ENCODE results near the gene PDE5A. TPM values are rescaled to one million over a fixed set of nuclear protein-coding genes. Genes with fewer than 3 reads are reported as not detected.

The PDE5A gene
- total RNA-seq, 3 donors from 2014 or later, result 7.5 to 49.8 (median 21.6) TPM

DNA sequence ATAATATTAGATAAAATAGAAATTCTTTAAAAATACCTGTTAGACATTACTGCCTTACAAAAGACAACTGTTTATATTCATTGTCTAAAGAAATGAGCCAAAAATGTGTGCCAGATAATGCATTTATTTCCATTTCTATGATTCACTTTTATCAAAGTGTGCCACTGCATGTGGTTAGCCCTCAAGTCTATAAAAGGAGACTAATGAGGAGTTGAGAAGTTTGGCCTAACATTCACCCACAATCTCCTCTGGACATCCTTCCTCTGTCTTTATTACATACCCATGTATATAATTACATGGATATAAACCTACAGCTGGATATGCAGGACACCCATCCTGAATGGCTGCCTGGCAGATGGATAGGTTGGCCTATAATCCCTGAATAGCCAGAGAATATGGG is 42.6 kb upstream of the PDE5A start:
- no peak for TF ChIP-seq POLR2A (IDR thresholded peaks at IDR 0.05)
- TF ChIP-seq, protein P1, sequence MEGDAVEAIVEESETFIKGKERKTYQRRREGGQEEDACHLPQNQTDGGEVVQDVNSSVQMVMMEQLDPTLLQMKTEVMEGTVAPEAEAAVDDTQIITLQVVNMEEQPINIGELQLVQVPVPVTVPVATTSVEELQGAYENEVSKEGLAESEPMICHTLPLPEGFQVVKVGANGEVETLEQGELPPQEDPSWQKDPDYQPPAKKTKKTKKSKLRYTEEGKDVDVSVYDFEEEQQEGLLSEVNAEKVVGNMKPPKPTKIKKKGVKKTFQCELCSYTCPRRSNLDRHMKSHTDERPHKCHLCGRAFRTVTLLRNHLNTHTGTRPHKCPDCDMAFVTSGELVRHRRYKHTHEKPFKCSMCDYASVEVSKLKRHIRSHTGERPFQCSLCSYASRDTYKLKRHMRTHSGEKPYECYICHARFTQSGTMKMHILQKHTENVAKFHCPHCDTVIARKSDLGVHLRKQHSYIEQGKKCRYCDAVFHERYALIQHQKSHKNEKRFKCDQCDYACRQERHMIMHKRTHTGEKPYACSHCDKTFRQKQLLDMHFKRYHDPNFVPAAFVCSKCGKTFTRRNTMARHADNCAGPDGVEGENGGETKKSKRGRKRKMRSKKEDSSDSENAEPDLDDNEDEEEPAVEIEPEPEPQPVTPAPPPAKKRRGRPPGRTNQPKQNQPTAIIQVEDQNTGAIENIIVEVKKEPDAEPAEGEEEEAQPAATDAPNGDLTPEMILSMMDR (IDR thresholded peaks at IDR 0.05), result no peak
- TF ChIP-seq POLR2AphosphoS5 (IDR thresholded peaks at IDR 0.05), result no peak
- Histone ChIP-seq H3K27ac (no peak overlapping the region), H3K27me3 (no peaks in the 10 kb centered on the region), H3K4me3 (no peak overlapping the region), H3K36me3 (no peaks in the 10 kb centered on the region), H3K4me1 (no peaks in the 10 kb centered on the region), H3K9me3 (no peaks in the 10 kb centered on the region)
- DNase-seq (ENCODE audit: low spot score in 2 of 2), result no peak
- intact Hi-C loops (cut with DNase I; ENCODE audit: low total_unique reads), result no loop called here

DNA sequence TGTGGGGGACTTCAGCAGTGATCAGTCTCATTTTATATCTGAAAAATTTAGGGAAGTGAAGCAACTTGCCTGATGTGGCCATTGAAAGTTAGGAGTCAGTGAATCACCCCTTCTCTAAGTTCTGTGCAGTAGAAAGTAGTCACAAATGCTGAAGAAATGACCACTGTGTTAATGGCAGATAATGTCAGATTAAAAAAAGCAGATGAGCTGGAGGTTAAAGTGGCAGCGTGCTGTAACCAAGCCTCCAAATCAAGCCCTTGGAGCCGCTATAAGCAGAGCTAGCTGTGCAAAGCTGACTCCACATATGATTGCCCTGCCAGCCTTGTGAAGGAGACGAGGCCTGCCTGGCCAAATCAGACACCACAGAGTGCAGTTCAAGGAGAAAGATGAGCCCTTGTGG is 39.2 kb upstream of the PDE5A start:
- H3K9me3 ChIP-seq, result no peaks in the 10 kb centered on the region
- H3K36me3 ChIP-seq, result no peaks in the 10 kb centered on the region
- no peak overlapping the region for H3K27ac ChIP-seq
- H3K4me3 ChIP-seq, result no peak overlapping the region
- TF ChIP-seq, protein P1 (IDR thresholded peaks at IDR 0.05), result no peak
- no peak for TF ChIP-seq POLR2A (IDR thresholded peaks at IDR 0.05)
- no peak for TF ChIP-seq POLR2AphosphoS5 (IDR thresholded peaks at IDR 0.05)
- H3K27me3 ChIP-seq, result no peaks in the 10 kb centered on the region
- no peak for DNase-seq (ENCODE audit: low spot score in 2 of 2)
- intact Hi-C loops (cut with DNase I; ENCODE audit: low total_unique reads), result no loop called here
- no peaks in the 10 kb centered on the region for H3K4me1 ChIP-seq

DNA sequence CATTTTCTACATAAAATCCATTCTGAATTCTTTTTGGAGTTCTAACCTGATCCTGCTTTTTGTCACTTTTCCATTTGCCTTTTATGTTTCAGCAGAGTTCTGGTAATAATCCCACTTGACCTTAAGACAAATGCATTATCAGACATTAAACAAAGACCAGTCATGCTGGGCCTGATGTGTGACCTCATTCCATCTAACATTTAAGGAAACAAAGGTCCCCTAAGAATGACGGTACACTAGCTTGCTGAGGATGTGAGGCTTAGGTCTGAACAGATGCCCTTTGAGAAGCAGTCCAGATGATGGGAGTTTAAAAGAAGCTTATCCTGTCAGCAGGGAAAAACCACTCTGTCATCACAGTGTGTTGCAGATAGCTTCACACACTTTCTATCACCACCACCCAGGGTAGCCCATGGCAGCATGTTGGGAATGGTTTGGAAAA is 38.1 kb upstream of the PDE5A start:
- no peak overlapping the region for H3K27ac ChIP-seq
- H3K9me3 ChIP-seq, result no peaks in the 10 kb centered on the region
- intact Hi-C loops (cut with DNase I; ENCODE audit: low total_unique reads), result no loop called here
- H3K36me3 ChIP-seq, result no peaks in the 10 kb centered on the region
- no peaks in the 10 kb centered on the region for H3K4me1 ChIP-seq
- H3K4me3 ChIP-seq, result no peak overlapping the region
- TF ChIP-seq POLR2A (IDR thresholded peaks at IDR 0.05) (no peak), POLR2AphosphoS5 (IDR thresholded peaks at IDR 0.05) (no peak)
- TF ChIP-seq, protein P1 (IDR thresholded peaks at IDR 0.05), result no peak
- H3K27me3 ChIP-seq, result no peaks in the 10 kb centered on the region
- no peak for DNase-seq (ENCODE audit: low spot score in 2 of 2)

DNA sequence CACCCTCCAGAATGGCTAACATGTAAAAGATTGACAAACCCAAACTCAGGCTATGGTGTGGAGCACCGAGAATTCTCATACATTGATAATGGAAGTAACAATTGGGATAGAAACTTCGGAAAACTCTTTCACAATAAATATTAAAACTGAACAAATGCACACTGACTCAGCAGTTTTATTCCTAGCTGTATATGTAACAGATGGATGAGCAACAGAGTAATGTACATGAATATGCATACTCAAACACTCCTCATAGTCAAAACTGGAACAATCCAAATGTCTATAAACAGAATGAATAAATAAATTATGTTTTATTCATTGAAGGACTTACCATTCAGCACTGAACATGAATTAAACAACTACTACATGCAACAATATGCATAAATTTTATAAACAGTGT is 37.1 kb upstream of the PDE5A start:
- no peaks in the 10 kb centered on the region for H3K36me3 ChIP-seq
- H3K4me3 ChIP-seq, result no peak overlapping the region
- no peak overlapping the region for H3K27ac ChIP-seq
- intact Hi-C loops (cut with DNase I; ENCODE audit: low total_unique reads), result no loop called here
- no peaks in the 10 kb centered on the region for H3K27me3 ChIP-seq
- no peaks in the 10 kb centered on the region for H3K4me1 ChIP-seq
- TF ChIP-seq POLR2A (IDR thresholded peaks at IDR 0.05), result no peak
- no peak for TF ChIP-seq POLR2AphosphoS5 (IDR thresholded peaks at IDR 0.05)
- TF ChIP-seq, protein P1 (IDR thresholded peaks at IDR 0.05), result no peak
- no peak for DNase-seq (ENCODE audit: low spot score in 2 of 2)
- no peaks in the 10 kb centered on the region for H3K9me3 ChIP-seq

DNA sequence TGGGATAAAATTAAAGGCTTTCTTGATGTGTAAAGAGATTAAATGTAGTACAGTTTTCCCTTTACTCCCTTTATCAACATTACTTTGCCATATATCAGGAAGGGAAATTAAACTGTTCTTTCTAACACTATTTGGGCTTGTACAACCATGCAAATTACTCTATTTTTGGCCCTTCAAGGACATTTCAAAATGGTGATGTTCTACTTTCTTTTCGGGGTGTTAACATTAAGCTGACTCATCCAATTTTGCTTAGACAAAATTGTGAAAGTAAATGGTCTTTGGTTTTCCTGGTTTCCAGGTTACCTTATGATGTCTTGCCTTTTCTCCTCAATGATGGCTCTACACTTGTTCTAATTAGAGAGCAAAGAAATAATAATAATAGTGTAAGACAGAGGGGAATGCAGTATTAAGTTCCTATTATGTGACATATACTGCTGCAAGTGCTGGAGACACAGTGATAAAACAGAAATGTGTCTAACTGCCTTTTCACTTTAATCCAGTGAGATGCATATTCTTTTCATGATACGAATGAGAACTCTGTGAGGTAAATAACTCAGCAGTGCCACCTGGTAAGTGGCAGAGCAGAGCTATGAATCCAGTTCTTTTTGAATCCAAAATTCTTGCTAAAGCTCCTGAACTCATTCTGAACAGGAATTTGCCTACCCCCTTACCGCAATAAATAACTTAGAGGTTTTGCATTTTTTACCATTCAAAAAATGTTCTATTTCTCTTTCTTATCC is 35.7 kb upstream of the PDE5A start:
- no peak overlapping the region for H3K4me3 ChIP-seq
- peak overlapping the region in 1 of 2 donors; percentile 10 for H3K27ac ChIP-seq
- DNase-seq (ENCODE audit: low spot score in 2 of 2), result no peak
- intact Hi-C loops (cut with DNase I; ENCODE audit: low total_unique reads), result no loop called here
- H3K9me3 ChIP-seq, result no peaks in the 10 kb centered on the region
- no peaks in the 10 kb centered on the region for H3K27me3 ChIP-seq
- H3K36me3 ChIP-seq, result no peaks in the 10 kb centered on the region
- TF ChIP-seq POLR2A (IDR thresholded peaks at IDR 0.05) (no peak), POLR2AphosphoS5 (IDR thresholded peaks at IDR 0.05) (no peak)
- TF ChIP-seq, protein P1 (IDR thresholded peaks at IDR 0.05), result no peak
- no peaks in the 10 kb centered on the region for H3K4me1 ChIP-seq
